AG09319 (cell line): ENCODE data around the gene CDC42BPA.

Source experiments
- DNase-seq: peaks from one replicate; pipeline ENCODE4 v3.0.0-alpha.2; 2010; ENCODE audit warnings: low read depth; ENCODE audit errors: extremely low read depth
- CTCF ChIP-seq: IDR thresholded peaks from 2 replicates; pipeline ENCODE4 v1.5.1; 2011; ENCODE audit warnings: low read depth, mild to moderate bottlenecking, inconsistent platforms, low read length, moderate library complexity

CDC42BPA gene

GRCh38 chr1:226985839-226986463 is 332.3 kb downstream of the CDC42BPA start:
- DNase-seq, result no peak
- no peak for TF ChIP-seq CTCF

GRCh38 chr1:226985239-226985838 is 333.0 kb downstream of the CDC42BPA start:
- TF ChIP-seq CTCF, result no peak
- no peak for DNase-seq

- DNase-seq, result no peak
- TF ChIP-seq CTCF, result no peak
Measured at GRCh38 chr1:226984521-226985238, 333.6 kb downstream of the CDC42BPA start.

GRCh38 chr1:226983992-226984364 is 334.3 kb downstream of the CDC42BPA start:
- no peak for TF ChIP-seq CTCF
- no peak for DNase-seq

GRCh38 chr1:226983247-226983991 is 334.9 kb downstream of the CDC42BPA start:
- DNase-seq, result no peak
- TF ChIP-seq CTCF, result no peak

GRCh38 chr1:226982451-226983177 is 335.7 kb downstream of the CDC42BPA start:
- no peak for DNase-seq
- no peak for TF ChIP-seq CTCF
